Measurements from ENCODE around the gene MSI2. TPM values are rescaled to one million over a fixed set of nuclear protein-coding genes. Genes with fewer than 3 reads are reported as not detected.

The MSI2 gene
- total and polyA plus RNA-seq, 12 donors = 32.6 to 411 (median 148) TPM

GRCh38 chr17:57236686-57237299 is 19.5 kb upstream of the MSI2 start:
- H3K4me1 ChIP-seq (replicated peaks in 1 of 2) = no peaks in the 10 kb centered on the region
- H3K27ac ChIP-seq = no peak overlapping the region
- DNase-seq = no peak
- TF ChIP-seq, protein P1, sequence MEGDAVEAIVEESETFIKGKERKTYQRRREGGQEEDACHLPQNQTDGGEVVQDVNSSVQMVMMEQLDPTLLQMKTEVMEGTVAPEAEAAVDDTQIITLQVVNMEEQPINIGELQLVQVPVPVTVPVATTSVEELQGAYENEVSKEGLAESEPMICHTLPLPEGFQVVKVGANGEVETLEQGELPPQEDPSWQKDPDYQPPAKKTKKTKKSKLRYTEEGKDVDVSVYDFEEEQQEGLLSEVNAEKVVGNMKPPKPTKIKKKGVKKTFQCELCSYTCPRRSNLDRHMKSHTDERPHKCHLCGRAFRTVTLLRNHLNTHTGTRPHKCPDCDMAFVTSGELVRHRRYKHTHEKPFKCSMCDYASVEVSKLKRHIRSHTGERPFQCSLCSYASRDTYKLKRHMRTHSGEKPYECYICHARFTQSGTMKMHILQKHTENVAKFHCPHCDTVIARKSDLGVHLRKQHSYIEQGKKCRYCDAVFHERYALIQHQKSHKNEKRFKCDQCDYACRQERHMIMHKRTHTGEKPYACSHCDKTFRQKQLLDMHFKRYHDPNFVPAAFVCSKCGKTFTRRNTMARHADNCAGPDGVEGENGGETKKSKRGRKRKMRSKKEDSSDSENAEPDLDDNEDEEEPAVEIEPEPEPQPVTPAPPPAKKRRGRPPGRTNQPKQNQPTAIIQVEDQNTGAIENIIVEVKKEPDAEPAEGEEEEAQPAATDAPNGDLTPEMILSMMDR (IDR thresholded peaks at IDR 0.05) = no peak
- no peak for TF ChIP-seq POLR2A (IDR thresholded peaks at IDR 0.05)
- H3K36me3 ChIP-seq (replicated peaks in 1 of 2) = no peaks in the 10 kb centered on the region
- H3K9me3 ChIP-seq (replicated peaks in 1 of 3) = no peaks in the 10 kb centered on the region
- 90 to 99% (median 93%) methylated on average over 5 of the region's 5 CpGs for WGBS, 4 donors
- intact Hi-C loops (cut with DNase I) = no loop called here
- no peaks in the 10 kb centered on the region for H3K27me3 ChIP-seq
- no peak overlapping the region for H3K4me3 ChIP-seq

GRCh38 chr17:57240648-57241047 is 15.7 kb upstream of the MSI2 start:
- 91 to 99% (median 94%) methylated on average over 3 of the region's 3 CpGs for WGBS, 4 donors
- Histone ChIP-seq H3K27ac (no peak overlapping the region), H3K4me3 (no peak overlapping the region), H3K4me1 (replicated peaks in 1 of 2) (no peaks in the 10 kb centered on the region), H3K27me3 (no peaks in the 10 kb centered on the region), H3K9me3 (replicated peaks in 1 of 3) (no peaks in the 10 kb centered on the region), H3K36me3 (replicated peaks in 1 of 2) (no peaks in the 10 kb centered on the region)
- intact Hi-C loops (cut with DNase I) = loop anchor here (10.0 kb wide), 2 partner anchors 434 to 504 kb away; partner anchors contain the start of gene CCDC182 (in 2 of the 2)
- DNase-seq = no peak
- TF ChIP-seq POLR2A (IDR thresholded peaks at IDR 0.05) = no peak
- TF ChIP-seq, protein P1 (IDR thresholded peaks at IDR 0.05) = no peak

- WGBS, 4 donors = 58 to 65% (median 59%) methylated on average over 7 of the region's 7 CpGs
- TF ChIP-seq, protein P1 (IDR thresholded peaks at IDR 0.05) = no peak
- TF ChIP-seq POLR2A (IDR thresholded peaks at IDR 0.05) = no peak
- intact Hi-C loops (cut with DNase I) = loop anchor here (10.0 kb wide), 2 partner anchors 433 to 503 kb away; partner anchors contain the start of gene CCDC182 (in 2 of the 2)
- no peaks in the 10 kb centered on the region for H3K9me3 ChIP-seq (replicated peaks in 1 of 3)
- no peaks in the 10 kb centered on the region for H3K4me1 ChIP-seq (replicated peaks in 1 of 2)
- no peaks in the 10 kb centered on the region for H3K36me3 ChIP-seq (replicated peaks in 1 of 2)
- no peaks in the 10 kb centered on the region for H3K27me3 ChIP-seq
- H3K4me3 ChIP-seq = no peak overlapping the region
- H3K27ac ChIP-seq = no peak overlapping the region
- DNase-seq = no peak
Measured at GRCh38 chr17:57242148-57242547, 14.2 kb upstream of the MSI2 start.

DNA sequence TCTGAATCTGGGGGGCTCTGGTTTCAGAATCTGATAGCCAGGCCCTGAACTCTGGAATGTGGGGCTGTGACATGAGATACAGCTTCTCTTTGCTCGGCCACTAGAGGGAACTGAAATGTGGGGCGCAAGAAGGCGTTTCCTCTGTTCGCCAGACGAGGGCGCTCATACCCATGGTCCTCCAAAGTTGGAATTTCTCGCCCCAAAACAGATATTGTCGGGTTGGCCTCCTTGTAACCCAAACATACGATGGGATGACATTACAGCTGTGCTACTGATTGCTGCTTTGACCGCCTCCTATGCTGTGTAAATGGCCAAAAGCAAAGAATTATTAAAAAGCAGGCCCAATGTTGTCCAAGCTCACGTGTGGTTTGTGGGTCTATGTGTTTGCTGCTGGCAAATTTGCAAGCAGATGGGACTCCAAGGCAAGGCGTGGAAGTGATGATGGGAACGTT is 13.1 kb upstream of the MSI2 start:
- H3K4me3 ChIP-seq = no peak overlapping the region
- H3K27me3 ChIP-seq = no peaks in the 10 kb centered on the region
- peak; percentile 56 to 87 (median 77) for DNase-seq
- intact Hi-C loops (cut with DNase I) = loop anchor here (10.0 kb wide), 2 partner anchors 432 to 502 kb away; partner anchors contain the start of gene CCDC182 (in 2 of the 2)
- no peaks in the 10 kb centered on the region for H3K9me3 ChIP-seq (replicated peaks in 1 of 3)
- H3K36me3 ChIP-seq (replicated peaks in 1 of 2) = no peaks in the 10 kb centered on the region
- no peak overlapping the region for H3K27ac ChIP-seq
- no peaks in the 10 kb centered on the region for H3K4me1 ChIP-seq (replicated peaks in 1 of 2)
- WGBS, 4 donors = 22 to 39% (median 27%) methylated on average over 7 to 13 of the region's 13 CpGs
- TF ChIP-seq POLR2A (IDR thresholded peaks at IDR 0.05) = no peak
- TF ChIP-seq, protein P1 (IDR thresholded peaks at IDR 0.05) = peak; percentile 98 to 100 (median 99)

Data from adrenal gland (tissue), 12 donors.